T-cell (primary cell): ENCODE data around the gene RAB22A. TPM values are rescaled to one million over a fixed set of nuclear protein-coding genes. Genes with fewer than 3 reads are reported as not detected.

Experiments
- ATAC-seq, 4 experiments: fragments of 200-7000 bp in 3 of 4; fragments of 150-1000 bp in 1 of 4; cut with Tn5 transposase; replicated peaks in 1 of 4; 1 replicate in 3 of 4; 2 replicates in 1 of 4; pipeline ENCODE4 v1.10.0; 2021; ENCODE audit warnings: moderate library complexity in 3 of 4, mild to moderate bottlenecking in 2 of 4, moderate number of reproducible peaks in 1 of 4
- CTCF ChIA-PET, 2 donors: fragments of 300-600 bp; sonication (Branson Sonifier 250); formaldehyde crosslinking; loops; one replicate each; lab custom pipeline; 2022; ENCODE audit warnings: antibody characterized with exemption in 2 of 2; lab: Charles Lee
- POLR2A ChIA-PET, 2 donors: fragments of 300-600 bp; sonication (Branson Sonifier 250); formaldehyde crosslinking; loops; one replicate each; lab custom pipeline; 2022; ENCODE audit warnings: antibody characterized with exemption in 2 of 2; lab: Charles Lee
- DNase-seq, 35 experiments: peaks; one replicate each; pipeline versions ENCODE4 v3.0.0 to v3.0.0-alpha.2; 2013 to 2023
- H3K27ac ChIP-seq: one replicate; pipeline ENCODE4 v1.5.1; 2013; ENCODE audit warnings: low read length
- H3K27me3 ChIP-seq, 2 experiments: replicated peaks in 1 of 2; 1 replicate in 1 of 2; 2 replicates in 1 of 2; pipeline versions ENCODE4 v1.6.1 to v1.7.0; 2013; ENCODE audit warnings: low read length in 1 of 2, mixed read lengths in 1 of 2; ENCODE audit not compliant: control insufficient read depth in 2 of 2, insufficient read depth in 2 of 2; ENCODE audit errors: extremely low read depth in 1 of 2
- H3K36me3 ChIP-seq, 2 donors: 1 replicate in 1 of 2; 2 replicates in 1 of 2; pipeline versions ENCODE4 v1.6.1 to v1.7.0; 2013; ENCODE audit warnings: low read length in 1 of 2; ENCODE audit not compliant: control insufficient read depth in 2 of 2, insufficient read depth in 1 of 2; ENCODE audit errors: extremely low read depth in 1 of 2
- H3K4me1 ChIP-seq, 2 experiments: 1 replicate in 1 of 2; 2 replicates in 1 of 2; pipeline versions ENCODE4 v1.6.1 to v1.7.0; 2013; ENCODE audit warnings: low read length in 2 of 2, mixed read lengths in 1 of 2; ENCODE audit not compliant: insufficient read depth in 2 of 2, control insufficient read depth in 1 of 2; ENCODE audit errors: extremely low read depth in 1 of 2
- H3K4me3 ChIP-seq, 2 donors: 1 replicate in 1 of 2; 2 replicates in 1 of 2; pipeline versions ENCODE4 v1.5.1 to v1.7.0; 2013; ENCODE audit warnings: mild to moderate bottlenecking in 2 of 2, low read length in 1 of 2, moderate library complexity in 1 of 2; ENCODE audit not compliant: control insufficient read depth in 1 of 2; ENCODE audit errors: extremely low read depth in 1 of 2
- H3K9me3 ChIP-seq: 2 replicates; pipeline ENCODE4 v1.7.0; 2013
- H3K27ac Mint-ChIP-seq, 2 donors: one replicate each; pipeline ENCODE4 v1.8.0; 2020 to 2021; ENCODE audit warnings: mild to moderate bottlenecking in 2 of 2, mixed read lengths in 2 of 2
- H3K27me3 Mint-ChIP-seq, 2 donors: one replicate each; pipeline ENCODE4 v1.8.0; 2021 to 2022; ENCODE audit warnings: mixed read lengths in 2 of 2
- H3K36me3 Mint-ChIP-seq: one replicate; pipeline ENCODE4 v1.8.0; 2021; ENCODE audit warnings: mixed read lengths
- H3K4me1 Mint-ChIP-seq, 3 donors: one replicate each; pipeline ENCODE4 v1.8.0; 2020 to 2022; ENCODE audit warnings: mixed read lengths in 3 of 3, mild to moderate bottlenecking in 1 of 3
- H3K4me3 Mint-ChIP-seq, 3 donors: one replicate each; pipeline ENCODE4 v1.8.0; 2020 to 2022; ENCODE audit warnings: mild to moderate bottlenecking in 3 of 3, mixed read lengths in 3 of 3, moderate library complexity in 3 of 3
- H3K9me3 Mint-ChIP-seq, 3 donors: one replicate each; pipeline ENCODE4 v1.8.0; 2020 to 2022; ENCODE audit warnings: mixed read lengths in 3 of 3
- WGBS: methylation state at CpG from one replicate; pipeline ENCODE4 v1.1.5; 2013; ENCODE audit warnings: missing lambda C conversion rate; ENCODE audit not compliant: insufficient coverage; 5-methylcytosine and 5-hydroxymethylcytosine counted together
- total RNA-seq, 35 experiments: library from RNA in 6 of 35; stranded (reverse) in 6 of 35; fragments of 120-200 nt in 1 of 35; gene quantifications; one replicate each; pipeline versions ENCODE4 v1.2.1 to v1.2.4 and lab custom pipeline; 2013 to 2026

The RAB22A gene
- total RNA-seq, 5 donors from 2014 or later (not counting 1 experiment from before 2014, with no cell fraction given): 15.3 to 23.0 (median 20.4) TPM

DNA sequence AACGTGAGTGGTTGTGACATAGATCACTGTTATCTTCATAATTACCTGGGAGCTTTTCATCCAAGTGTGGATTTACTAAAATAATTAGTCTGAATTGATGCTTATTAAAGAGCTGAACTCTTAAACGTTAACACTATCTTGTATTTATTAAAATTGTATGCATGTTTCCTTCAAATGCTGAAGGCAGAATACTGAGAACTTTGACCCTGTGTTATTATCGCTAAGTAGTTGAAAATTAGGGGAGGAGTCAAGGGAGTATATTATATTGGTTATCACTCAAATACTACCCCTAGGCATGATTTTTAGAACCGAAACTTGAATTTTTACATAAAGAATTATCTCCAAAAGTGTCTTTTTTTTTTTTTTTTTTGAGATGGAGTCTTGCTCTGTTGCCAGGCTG is 85.3 kb downstream of the RAB22A start:
- H3K4me3 Mint-ChIP-seq: peak overlapping the region in 1 of 3 donors; percentile 42
- no peak overlapping the region for H3K27ac ChIP-seq
- CTCF ChIA-PET: no interaction called here
- no peaks in the 10 kb centered on the region for H3K27me3 ChIP-seq
- peaks cover 37 to 51% of the 10 kb centered on the region in 2 experiments for H3K4me1 ChIP-seq
- POLR2A ChIA-PET: interaction anchor here in 1 of 2 donors (1.4 kb wide), 1 partner anchor 10 kb away, joined by 3 read pairs; no protein-coding TSS in a partner anchor
- no peak for ATAC-seq
- no peak for DNase-seq
- peaks cover 84 to 96% (median 95%) of the 10 kb centered on the region in 3 donors for H3K4me1 Mint-ChIP-seq
- H3K9me3 Mint-ChIP-seq: no peaks in the 10 kb centered on the region
- H3K9me3 ChIP-seq: no peaks in the 10 kb centered on the region
- no peak overlapping the region for H3K4me3 ChIP-seq
- H3K27ac Mint-ChIP-seq: no peak overlapping the region
- no CpG with 5 or more reads among the region's 4 CpGs for WGBS
- H3K27me3 Mint-ChIP-seq: no peaks in the 10 kb centered on the region
- H3K36me3 Mint-ChIP-seq: peaks cover 30% of the 10 kb centered on the region
- H3K36me3 ChIP-seq: peaks cover 0 to 11% of the 10 kb centered on the region in 2 donors

- ATAC-seq (no peak), DNase-seq (no peak)
- H3K27me3 Mint-ChIP-seq: no peaks in the 10 kb centered on the region
- no peak overlapping the region for H3K27ac Mint-ChIP-seq
- peaks cover 76 to 96% (median 95%) of the 10 kb centered on the region in 3 donors for H3K4me1 Mint-ChIP-seq
- 92% methylated on average over 2 of the region's 3 CpGs for WGBS
- ChIA-PET CTCF (interaction anchor here in 1 of 2 donors (0.7 kb wide), 1 partner anchor 52 kb away, joined by 3 read pairs; no protein-coding TSS in a partner anchor), POLR2A (interaction anchor here (1.4 to 1.5 kb wide), 2 partner anchors 9 to 14 kb away, joined by 3 read pairs; no protein-coding TSS in a partner anchor)
- no peaks in the 10 kb centered on the region for H3K9me3 Mint-ChIP-seq
- H3K36me3 ChIP-seq: peaks cover 0 to 11% of the 10 kb centered on the region in 2 donors
- H3K27ac ChIP-seq: no peak overlapping the region
- peak overlapping the region in 1 of 3 donors; percentile 42 for H3K4me3 Mint-ChIP-seq
- H3K36me3 Mint-ChIP-seq: peaks cover 26% of the 10 kb centered on the region
- peaks cover 31 to 46% of the 10 kb centered on the region in 2 experiments for H3K4me1 ChIP-seq
- no peak overlapping the region for H3K4me3 ChIP-seq
- H3K27me3 ChIP-seq: no peaks in the 10 kb centered on the region
- no peaks in the 10 kb centered on the region for H3K9me3 ChIP-seq
These were observed 86.1 kb downstream of the RAB22A start for GRCh38 chr20:58395604-58396003.

DNA sequence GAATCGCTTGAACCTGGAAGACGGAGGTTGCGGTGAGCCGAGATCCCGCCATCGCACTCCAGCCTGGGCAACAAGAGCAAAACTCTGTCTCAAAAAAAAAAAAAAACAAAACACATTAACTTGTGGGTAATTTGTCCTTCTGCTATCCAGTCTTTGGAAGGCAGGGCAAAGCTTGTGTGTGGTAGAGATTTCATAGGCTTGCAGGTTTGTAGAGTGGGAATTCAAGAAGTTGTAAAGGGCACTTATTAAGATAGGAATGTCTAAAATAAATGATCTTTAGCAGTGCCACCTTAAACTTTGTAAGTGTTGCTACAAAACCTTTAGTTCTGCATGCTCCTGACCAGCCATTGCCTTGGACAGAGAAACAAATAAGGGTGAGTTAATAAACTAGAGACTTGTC is 87.9 kb downstream of the RAB22A start:
- ATAC-seq: no peak
- no peaks in the 10 kb centered on the region for H3K9me3 Mint-ChIP-seq
- Histone ChIP-seq H3K4me3 (no peak overlapping the region), H3K27ac (no peak overlapping the region), H3K27me3 (no peaks in the 10 kb centered on the region), H3K36me3 (peaks cover 0 to 2% of the 10 kb centered on the region in 2 donors), H3K9me3 (no peaks in the 10 kb centered on the region), H3K4me1 (peaks cover 26 to 35% of the 10 kb centered on the region in 2 experiments)
- peaks cover 14% of the 10 kb centered on the region for H3K36me3 Mint-ChIP-seq
- no CpG with 5 or more reads among the region's 6 CpGs for WGBS
- H3K4me1 Mint-ChIP-seq: peaks cover 58 to 80% (median 80%) of the 10 kb centered on the region in 3 donors
- ChIA-PET CTCF (interaction anchor here in 1 of 2 donors (0.6 kb wide), 1 partner anchor 32 kb away, joined by 4 read pairs; no protein-coding TSS in a partner anchor), POLR2A (interaction anchor here in 1 of 2 donors (0.7 kb wide), 1 partner anchor 76 kb away, joined by 9 read pairs; no protein-coding TSS in a partner anchor)
- H3K27me3 Mint-ChIP-seq: no peaks in the 10 kb centered on the region
- no peak for DNase-seq
- no peak overlapping the region for H3K27ac Mint-ChIP-seq
- H3K4me3 Mint-ChIP-seq: no peak overlapping the region

- H3K9me3 ChIP-seq: no peaks in the 10 kb centered on the region
- Mint-ChIP-seq H3K27ac (no peak overlapping the region), H3K4me1 (peaks cover 49 to 73% (median 72%) of the 10 kb centered on the region in 3 donors), H3K4me3 (peak overlapping the region in 1 of 3 donors; percentile 18), H3K36me3 (peaks cover 14% of the 10 kb centered on the region), H3K9me3 (no peaks in the 10 kb centered on the region), H3K27me3 (no peaks in the 10 kb centered on the region)
- no peak overlapping the region for H3K27ac ChIP-seq
- peaks cover 24 to 37% of the 10 kb centered on the region in 2 experiments for H3K4me1 ChIP-seq
- DNase-seq (no peak), ATAC-seq (no peak)
- POLR2A ChIA-PET: interaction anchor here (0.5 to 0.8 kb wide), 2 partner anchors 10 to 120 kb away, joined by 3 to 4 read pairs; partner anchors contain the start of gene VAPB (in 1 of the 2)
- no peaks in the 10 kb centered on the region for H3K27me3 ChIP-seq
- 79% methylated on average over 5 of the region's 5 CpGs for WGBS
- peaks cover 0 to 2% of the 10 kb centered on the region in 2 donors for H3K36me3 ChIP-seq
- CTCF ChIA-PET: interaction anchor here in 1 of 2 donors (0.6 kb wide), 1 partner anchor 12 kb away, joined by 3 read pairs; no protein-coding TSS in a partner anchor
- no peak overlapping the region for H3K4me3 ChIP-seq
These were observed 88.7 kb downstream of the RAB22A start for GRCh38 chr20:58398254-58398653.

DNA sequence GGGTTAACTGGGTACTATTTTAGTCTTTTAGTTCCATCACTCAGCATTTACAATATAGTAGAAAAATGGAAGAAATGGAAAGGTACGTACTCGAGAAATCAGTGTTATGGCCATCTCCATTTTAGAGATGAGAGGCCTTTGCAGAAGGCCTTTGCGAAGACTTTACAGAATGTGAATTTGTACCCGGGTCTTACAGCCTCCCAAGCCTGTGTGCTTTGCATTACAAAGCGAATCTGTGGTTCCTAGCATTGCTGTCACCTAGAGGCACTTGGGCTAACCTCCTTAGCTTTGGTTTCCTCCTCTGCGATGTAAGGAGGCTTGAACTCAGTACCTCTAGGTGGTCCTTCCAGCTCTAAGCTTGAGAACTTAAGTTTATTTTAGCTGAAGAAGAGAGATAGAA is 90.4 kb downstream of the RAB22A start:
- Mint-ChIP-seq H3K36me3 (peaks cover 9% of the 10 kb centered on the region), H3K27ac (peak overlapping the region in 1 of 2 donors; percentile 30), H3K4me1 (peaks cover 33 to 57% (median 55%) of the 10 kb centered on the region in 3 donors), H3K27me3 (no peaks in the 10 kb centered on the region), H3K4me3 (no peak overlapping the region), H3K9me3 (no peaks in the 10 kb centered on the region)
- Histone ChIP-seq H3K4me1 (peaks cover 19 to 37% of the 10 kb centered on the region in 2 experiments), H3K27me3 (no peaks in the 10 kb centered on the region), H3K9me3 (no peaks in the 10 kb centered on the region), H3K4me3 (no peak overlapping the region), H3K27ac (no peak overlapping the region), H3K36me3 (peaks cover 0 to 2% of the 10 kb centered on the region in 2 donors)
- no peak for ATAC-seq
- CTCF ChIA-PET: interaction anchor here (0.6 kb wide), 3 partner anchors 34 to 941 kb away, joined by 3 to 4 read pairs (median 3); no protein-coding TSS in a partner anchor
- 100% methylated on average over 5 of the region's 6 CpGs for WGBS
- DNase-seq: no peak
- POLR2A ChIA-PET: interaction anchor here in 1 of 2 donors (1.5 kb wide), 1 partner anchor 11 kb away, joined by 3 read pairs; no protein-coding TSS in a partner anchor

DNA sequence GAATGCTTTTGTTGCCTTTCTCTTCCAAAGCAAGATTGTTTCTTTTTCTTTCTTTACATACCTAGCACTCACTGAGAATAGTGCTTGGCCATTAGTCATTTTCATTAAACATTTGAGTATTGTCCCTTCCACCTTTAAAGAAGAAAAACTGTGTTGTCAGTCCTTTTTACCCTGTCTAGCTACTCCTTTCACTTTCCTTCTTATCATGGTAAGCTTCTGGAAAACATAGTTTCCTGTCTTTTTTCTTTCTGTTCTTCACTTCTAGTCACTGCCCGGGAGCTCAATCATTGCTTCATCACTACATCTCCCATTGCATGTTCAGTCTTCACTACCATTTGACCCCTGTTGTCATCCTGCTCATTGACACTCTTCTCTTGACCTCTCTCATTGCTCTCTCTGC is 91.6 kb downstream of the RAB22A start:
- Histone ChIP-seq H3K27me3 (no peaks in the 10 kb centered on the region), H3K4me1 (peaks cover 10 to 33% of the 10 kb centered on the region in 2 experiments), H3K27ac (no peak overlapping the region), H3K9me3 (no peaks in the 10 kb centered on the region), H3K4me3 (no peak overlapping the region), H3K36me3 (peaks cover 0 to 2% of the 10 kb centered on the region in 2 donors)
- Mint-ChIP-seq H3K4me1 (peaks cover 22 to 45% (median 43%) of the 10 kb centered on the region in 3 donors), H3K9me3 (no peaks in the 10 kb centered on the region), H3K27ac (no peak overlapping the region), H3K27me3 (no peaks in the 10 kb centered on the region), H3K36me3 (peaks cover 6% of the 10 kb centered on the region), H3K4me3 (no peak overlapping the region)
- 59% methylated on average over 1 of the region's 1 CpG for WGBS
- ChIA-PET POLR2A (no interaction called here), CTCF (no interaction called here)
- ATAC-seq (no peak), DNase-seq (no peak)
